ENCODE data around the gene GOLGA8F. TPM values are rescaled to one million over a fixed set of nuclear protein-coding genes. Genes with fewer than 3 reads are reported as not detected.
"Not testable (repeated sequence)": the region's sequence is repeated elsewhere in the genome, so short reads cannot be mapped to it uniquely, and the experiment has no call there.

GOLGA8F gene, protein sequence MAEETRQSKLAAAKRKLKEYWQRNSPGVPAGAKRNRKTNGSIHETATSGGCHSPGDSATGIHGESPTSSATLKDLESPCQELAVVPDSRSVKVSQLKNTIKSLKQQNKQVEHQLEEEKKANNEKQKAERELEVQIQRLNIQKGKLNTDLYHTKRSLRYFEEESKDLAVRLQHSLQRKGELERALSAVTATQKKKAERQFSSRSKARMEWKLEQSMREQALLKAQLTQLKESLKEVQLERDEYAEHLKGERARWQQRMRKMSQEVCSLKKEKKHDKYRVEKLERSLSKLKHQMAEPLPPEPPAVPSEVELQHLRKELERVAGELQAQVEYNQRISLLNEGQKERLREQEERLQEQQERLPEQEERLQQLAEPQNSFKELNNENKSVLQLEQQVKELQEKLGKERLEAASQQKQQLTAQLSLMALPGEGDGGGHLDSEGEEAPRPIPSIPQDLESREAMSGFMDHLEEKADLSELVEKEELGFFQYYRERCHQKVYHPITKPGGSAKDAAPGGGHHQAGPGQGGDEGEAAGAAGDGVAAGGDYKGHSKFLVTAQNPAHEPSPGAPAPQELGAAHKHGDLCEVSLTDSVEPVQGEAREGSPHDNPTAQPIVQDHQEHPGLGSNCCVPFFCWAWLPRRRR
- not detected for polyA plus RNA-seq (ENCODE audit: insufficient read length in 10 of 10)
- long read RNA-seq, donor 1 = 0 reads
- long read RNA-seq, donor 2 = 0 reads
- long read RNA-seq, donor 3 = 0 reads
- long read RNA-seq, donor 4 = 0 reads
- long read RNA-seq, donor 5 = 0 reads
- long read RNA-seq, donor 6 = 0 reads
- long read RNA-seq, donor 7 = 0 reads
- long read RNA-seq, donor 8 = 0 reads
- long read RNA-seq, donor 9 = 0 reads

DNA sequence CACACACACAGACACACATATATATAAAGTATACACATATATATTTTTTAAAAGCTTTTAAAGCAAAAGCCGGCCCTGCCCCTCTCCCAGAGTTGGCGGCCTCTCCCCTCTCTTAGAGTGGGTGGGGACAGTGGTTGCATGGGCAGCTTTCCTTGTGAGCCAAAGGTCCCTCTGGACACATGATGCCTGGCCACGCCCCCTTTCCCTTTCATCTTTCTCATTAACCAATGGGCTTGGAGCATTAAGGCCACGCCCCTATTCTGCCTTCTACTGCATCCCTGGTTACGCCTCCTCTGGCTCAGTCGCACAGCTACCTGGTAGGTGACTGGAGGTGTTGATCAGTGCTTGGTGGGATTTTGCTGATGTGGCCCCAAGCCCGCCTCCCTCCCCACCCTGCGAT, at the start of gene GOLGA8F:
TSS of gene GOLGA8F (plus strand) at position 301 of the 400 bp plus-strand sequence. CDS start at position 399, 98 bp downstream.
- not testable (repeated sequence) for DNase-seq

- DNase-seq = not testable (repeated sequence)
These were observed 20.5 kb upstream of the GOLGA8F start, which contains the start of gene GOLGA6L24 for GRCh38 chr15:28357984-28358383. GOLGA6L24 (minus strand) TSS chr15:28358084; CDS start chr15:28358023, 61 bp downstream.

- not testable (repeated sequence) for DNase-seq
These were observed 13.0 kb upstream of the GOLGA8F start for GRCh38 chr15:28365502-28365901.

DNA sequence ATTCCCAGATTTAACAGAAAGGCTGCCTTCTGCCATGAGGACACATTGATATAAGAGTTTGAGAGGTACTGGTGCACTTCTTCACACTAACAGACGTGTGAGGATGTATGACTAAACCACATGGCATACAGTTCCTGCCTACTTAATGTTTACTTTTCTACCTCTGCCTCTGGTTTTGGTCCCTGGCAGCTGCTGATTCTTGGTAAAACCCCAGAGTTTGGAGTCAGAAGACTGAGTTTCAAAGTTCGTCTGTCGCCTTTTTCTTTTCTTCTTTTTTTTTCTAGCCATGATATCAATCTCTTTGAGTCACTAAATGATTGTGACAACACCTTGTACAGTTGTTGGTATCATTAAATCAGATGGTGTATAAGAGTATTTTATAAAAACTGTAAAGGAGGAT, 1.6 kb downstream of the GOLGA8F start:
- DNase-seq = not testable (repeated sequence)

DNA sequence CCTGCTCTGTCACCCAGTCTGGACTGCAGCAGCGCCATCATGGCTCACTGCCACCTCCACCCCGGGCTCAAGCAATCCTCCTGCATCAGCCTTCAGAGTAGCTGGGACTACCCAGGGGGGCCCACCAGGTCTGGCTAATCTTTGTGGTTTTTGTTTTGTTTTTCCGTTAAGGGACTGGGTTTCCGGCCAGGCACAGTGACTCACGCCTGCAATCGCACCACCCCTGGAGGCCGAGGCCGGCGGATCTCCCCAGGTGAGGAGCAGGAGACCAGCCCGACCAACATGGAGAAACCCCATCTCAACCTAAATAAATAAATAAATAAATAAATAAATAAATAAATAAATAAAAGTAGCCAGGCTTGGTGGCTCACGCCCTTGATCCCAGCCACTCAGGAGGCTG, 17.6 kb downstream of the GOLGA8F start:
- not testable (repeated sequence) for DNase-seq

- not testable (repeated sequence) for DNase-seq
These were observed 24.4 kb downstream of the GOLGA8F start for GRCh38 chr15:28402774-28403435.

DNA sequence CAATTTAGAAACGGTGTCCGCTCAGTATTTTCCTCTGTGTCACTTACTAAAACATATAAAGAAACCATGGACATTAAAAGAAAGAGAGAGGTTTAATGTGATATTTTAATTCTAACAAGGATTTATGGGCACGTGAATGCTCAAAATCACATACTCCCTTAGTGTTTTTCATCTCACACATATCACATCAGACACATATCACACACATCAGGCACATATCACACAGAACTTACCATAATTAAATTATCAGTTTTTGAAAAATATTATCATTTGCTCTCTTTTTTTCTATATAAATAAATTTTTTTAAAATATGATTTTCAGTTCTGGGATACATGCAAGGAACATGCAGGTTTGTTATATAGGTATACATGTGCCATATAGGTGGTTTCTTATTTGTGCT, 42.0 kb downstream of the GOLGA8F start:
- DNase-seq = not testable (repeated sequence)

- not testable (repeated sequence) for DNase-seq
These were observed 57.1 kb downstream of the GOLGA8F start for GRCh38 chr15:28435594-28435993.

Other genes starting within 250 kb of the GOLGA8F start
- gene HERC2, start 56.5 kb upstream of the GOLGA8F start, polyA plus RNA-seq (ENCODE audit: insufficient read length in 10 of 10) = 10 to 100 TPM; 28.3 to 43.5 (median 35.7) TPM
- not detected for gene GOLGA6L24, start 20.6 kb upstream of the GOLGA8F start, polyA plus RNA-seq (ENCODE audit: insufficient read length in 10 of 10)
- under 1 TPM in 6 of 10 donors, not detected in 4; 0.03 to 0.28 (median 0.05) TPM for gene GOLGA8G, start 154.3 kb downstream of the GOLGA8F start, polyA plus RNA-seq (ENCODE audit: insufficient read length in 10 of 10)
- gene GOLGA6L25, start 174.9 kb downstream of the GOLGA8F start, polyA plus RNA-seq (ENCODE audit: insufficient read length in 10 of 10) = not detected